A549 (cell line): ENCODE results near the gene EGFL7. TPM values are rescaled to one million over a fixed set of nuclear protein-coding genes. Genes with fewer than 3 reads are reported as not detected.
A peak's percentile ranks its signal among the peaks of the same experiment; 100 is the strongest.

Experiments
- ATAC-seq, 2 experiments: fragments of 200-7000 bp in 1 of 2; fragments of >200 bp in 1 of 2; cut with Nextera tagmentation in 1 of 2; cut with Tn5 transposase in 1 of 2; 3 replicates each; pipeline versions ENCODE4 v1.8.0 to v1.9.1; 2018 to 2020; ENCODE audit warnings: mild to moderate bottlenecking in 1 of 2, moderate library complexity in 1 of 2
- CTCF ChIA-PET: fragments of 300-600 bp; sonication (Branson Sonifier 250); formaldehyde crosslinking; extraction: SDS; loops from one replicate; lab custom pipeline; 2021; ENCODE audit warnings: antibody characterized with exemption, inconsistent platforms; lab: Yijun Ruan, JAX
- POLR2A ChIA-PET: fragments of 350-600 bp; formaldehyde crosslinking; extraction: SDS; loops from one replicate; lab custom pipeline; 2021; ENCODE audit warnings: antibody characterized with exemption, inconsistent platforms; lab: Yijun Ruan, JAX
- DNase-seq, 2 experiments: peaks; one replicate each; pipeline versions ENCODE4 v3.0.0 to v3.0.0-alpha.2; 2011 to 2016; ENCODE audit warnings: low read depth in 1 of 2, low spot score in 1 of 2
- FAIRE-seq: peaks from 2 replicates; lab custom pipeline; 2011; peaks lifted over from hg19 to GRCh38; lab: Jason Lieb, UNC
- H3K27ac ChIP-seq, 2 experiments: fragments of >200 bp; sonication (Bioruptor Twin); formaldehyde crosslinking; 3 replicates each; pipeline ENCODE4 v1.5.1; 2016 to 2017
- H3K4me1 ChIP-seq: fragments of >200 bp; sonication (Bioruptor Twin); formaldehyde crosslinking; 3 replicates; pipeline ENCODE4 v1.6.1; 2016
- H3K4me2 ChIP-seq: fragments of >200 bp; sonication (Bioruptor Twin); formaldehyde crosslinking; 3 replicates; pipeline ENCODE4 v1.6.1; 2016
- H3K4me3 ChIP-seq: fragments of >200 bp; sonication (Bioruptor Twin); formaldehyde crosslinking; 3 replicates; pipeline ENCODE4 v1.5.1; 2016
- H3K9me3 ChIP-seq: fragments of >200 bp; sonication (Bioruptor Twin); formaldehyde crosslinking; 3 replicates; pipeline ENCODE4 v1.6.1; 2016
- CHD4 ChIP-seq: fragments of 200-600 bp; sonication (generic); IDR thresholded peaks from 2 replicates; pipeline ENCODE4 v1.6.1; 2016; ENCODE audit warnings: antibody characterized with exemption, mild to moderate bottlenecking, borderline replicate concordance
- CTCF ChIP-seq: fragments of >200 bp; sonication (Bioruptor Twin); formaldehyde crosslinking; IDR thresholded peaks from 3 replicates; pipeline ENCODE4 v1.5.1; 2016
- EHF ChIP-seq: fragments of 250-450 bp; sonication (Bioruptor Pico); IDR thresholded peaks from 2 replicates; pipeline ENCODE4 v1.5.0; 2020; ENCODE audit warnings: mild to moderate bottlenecking
- EHMT2 ChIP-seq: fragments of 200-600 bp; sonication (generic); IDR thresholded peaks from 2 replicates; pipeline ENCODE4 v1.6.1; 2016; ENCODE audit warnings: antibody characterized with exemption, low read depth, mild to moderate bottlenecking, moderate library complexity
- ELK1 ChIP-seq: fragments of 150-350 bp; IDR thresholded peaks from 2 replicates; pipeline ENCODE4 v1.6.1; 2014; ENCODE audit warnings: low read depth, mild to moderate bottlenecking, low read length
- GATA3 ChIP-seq: IDR thresholded peaks from 2 replicates; pipeline ENCODE4 v1.6.1; 2012; ENCODE audit warnings: borderline replicate concordance
- HDAC2 ChIP-seq: fragments of 200-600 bp; sonication (generic); IDR thresholded peaks from 2 replicates; pipeline ENCODE4 v1.6.1; 2016
- HOXB5 ChIP-seq: fragments of 250-450 bp; sonication (Bioruptor Pico); IDR thresholded peaks from 2 replicates; pipeline ENCODE4 v1.5.0; 2020; ENCODE audit warnings: mild to moderate bottlenecking, moderate library complexity
- KDM5A ChIP-seq: fragments of 200-600 bp; sonication (generic); IDR thresholded peaks from 2 replicates; pipeline ENCODE4 v1.6.1; 2016; ENCODE audit warnings: antibody characterized with exemption, mild to moderate bottlenecking
- MAZ ChIP-seq: fragments of 150-350 bp; IDR thresholded peaks from 2 replicates; pipeline ENCODE4 v1.6.1; 2014; ENCODE audit warnings: antibody characterized with exemption, low read depth, low read length, borderline replicate concordance
- MYC ChIP-seq: IDR thresholded peaks from 2 replicates; pipeline ENCODE4 v1.6.1; 2012; ENCODE audit warnings: mild to moderate bottlenecking, inconsistent platforms, low read length, improper control_type of control experiment, borderline replicate concordance
- NR3C1 ChIP-seq: fragments of >200 bp; sonication (Bioruptor Twin); formaldehyde crosslinking; IDR thresholded peaks from 3 replicates; pipeline ENCODE4 v1.6.1; 2017
- POLR2AphosphoS2 ChIP-seq: conservative IDR thresholded peaks from 2 replicates; pipeline ENCODE4 v1.6.1; 2012; ENCODE audit warnings: low read length, improper control_type of control experiment, inconsistent platforms
- RARB ChIP-seq: fragments of 250-450 bp; sonication (Bioruptor Pico); IDR thresholded peaks from 2 replicates; pipeline ENCODE4 v1.8.0; 2021; ENCODE audit warnings: mild to moderate bottlenecking, moderate library complexity
- RFX5 ChIP-seq: fragments of 450-650 bp; IDR thresholded peaks from 2 replicates; pipeline ENCODE4 v1.7.1; 2014; ENCODE audit warnings: antibody characterized with exemption, mild to moderate bottlenecking, moderate library complexity
- RNF2 ChIP-seq: fragments of 200-600 bp; sonication (generic); IDR thresholded peaks from 2 replicates; pipeline ENCODE4 v1.6.1; 2016; ENCODE audit warnings: low read depth, mild to moderate bottlenecking, antibody characterized with exemption, moderate library complexity, borderline replicate concordance
- SMC3 ChIP-seq: fragments of >200 bp; sonication (Bioruptor Twin); formaldehyde crosslinking; IDR thresholded peaks from 3 replicates; pipeline ENCODE4 v1.6.1; 2018; ENCODE audit warnings: inconsistent platforms
- SREBF2 ChIP-seq: fragments of 450-650 bp; IDR thresholded peaks from 2 replicates; pipeline ENCODE4 v1.6.1; 2014; ENCODE audit warnings: mild to moderate bottlenecking, moderate library complexity
- ZC3H11A ChIP-seq: fragments of 450-650 bp; IDR thresholded peaks from 2 replicates; pipeline ENCODE4 v1.6.1; 2014; ENCODE audit warnings: antibody characterized with exemption, mild to moderate bottlenecking
- ZNF302 ChIP-seq: fragments of 250-450 bp; sonication (Bioruptor Pico); IDR thresholded peaks from 2 replicates; pipeline ENCODE4 v1.9.0; 2021; ENCODE audit warnings: inconsistent platforms, mild to moderate bottlenecking, moderate library complexity
- WGBS: methylation state at CpG from one replicate; pipeline ENCODE4 v1.1.6; 2017; ENCODE audit errors: missing lambda C conversion rate; 5-methylcytosine and 5-hydroxymethylcytosine counted together
- polyA plus RNA-seq, 4 experiments: library from polyadenylated mRNA; depleted of rRNA in 3 of 4; stranded (reverse); fragments of >200 nt; fragmentation: RNase III in 1 of 4; extraction: RNeasy Plus Mini Kit Qiagen cat#74134 plus additional on column Dnase treatment in 1 of 4; gene quantifications; 2 replicates in 3 of 4; 3 replicates in 1 of 4; pipeline ENCODE4 v1.2.3, GENCODE V29; 2011 to 2017
- TF ChIP-seq, protein P1 (sequence below): IDR thresholded peaks from 2 replicates; pipeline ENCODE4 v1.6.1; 2012
- TF ChIP-seq, protein P2 (sequence below): fragments of 250-450 bp; sonication (Bioruptor Pico); IDR thresholded peaks from 2 replicates; pipeline ENCODE4 v1.5.0; 2020; ENCODE audit warnings: low read depth, mild to moderate bottlenecking, moderate library complexity
- TF ChIP-seq, protein P3 (sequence below): fragments of 200-600 bp; sonication (generic); IDR thresholded peaks from 2 replicates; pipeline ENCODE4 v1.6.1; 2016; ENCODE audit warnings: antibody characterized with exemption, mild to moderate bottlenecking, moderate library complexity

EGFL7 gene
- polyA plus RNA-seq, 2 of the 4 experiments (the other 2 are of a cell fraction), result 19.9 to 34.4 TPM

GRCh38 chr9:136615631-136616306 lies 46.9 kb upstream of the EGFL7 start:
- Histone ChIP-seq H3K27ac (peak overlapping the region in 1 of 2 experiments; percentile 0; a peak in 2 of 6 replicates), H3K9me3 (no peaks in the 10 kb centered on the region), H3K4me3 (no peak overlapping the region), H3K4me1 (no peaks in the 10 kb centered on the region), H3K4me2 (no peak overlapping the region)
- TF ChIP-seq, protein P1, sequence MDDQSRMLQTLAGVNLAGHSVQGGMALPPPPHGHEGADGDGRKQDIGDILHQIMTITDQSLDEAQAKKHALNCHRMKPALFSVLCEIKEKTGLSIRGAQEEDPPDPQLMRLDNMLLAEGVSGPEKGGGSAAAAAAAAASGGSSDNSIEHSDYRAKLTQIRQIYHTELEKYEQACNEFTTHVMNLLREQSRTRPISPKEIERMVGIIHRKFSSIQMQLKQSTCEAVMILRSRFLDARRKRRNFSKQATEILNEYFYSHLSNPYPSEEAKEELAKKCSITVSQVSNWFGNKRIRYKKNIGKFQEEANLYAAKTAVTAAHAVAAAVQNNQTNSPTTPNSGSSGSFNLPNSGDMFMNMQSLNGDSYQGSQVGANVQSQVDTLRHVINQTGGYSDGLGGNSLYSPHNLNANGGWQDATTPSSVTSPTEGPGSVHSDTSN, result no peak
- TF ChIP-seq NR3C1, result no peak
- no peak for TF ChIP-seq CHD4
- TF ChIP-seq, protein P2, sequence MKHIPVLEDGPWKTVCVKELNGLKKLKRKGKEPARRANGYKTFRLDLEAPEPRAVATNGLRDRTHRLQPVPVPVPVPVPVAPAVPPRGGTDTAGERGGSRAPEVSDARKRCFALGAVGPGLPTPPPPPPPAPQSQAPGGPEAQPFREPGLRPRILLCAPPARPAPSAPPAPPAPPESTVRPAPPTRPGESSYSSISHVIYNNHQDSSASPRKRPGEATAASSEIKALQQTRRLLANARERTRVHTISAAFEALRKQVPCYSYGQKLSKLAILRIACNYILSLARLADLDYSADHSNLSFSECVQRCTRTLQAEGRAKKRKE (CRISPR knock-in tag), result no peak
- TF ChIP-seq POLR2AphosphoS2, result no peak
- TF ChIP-seq RARB (CRISPR knock-in tag), result no peak
- no peak for TF ChIP-seq EHMT2
- no peak for TF ChIP-seq EHF (CRISPR knock-in tag)
- TF ChIP-seq, protein P3, sequence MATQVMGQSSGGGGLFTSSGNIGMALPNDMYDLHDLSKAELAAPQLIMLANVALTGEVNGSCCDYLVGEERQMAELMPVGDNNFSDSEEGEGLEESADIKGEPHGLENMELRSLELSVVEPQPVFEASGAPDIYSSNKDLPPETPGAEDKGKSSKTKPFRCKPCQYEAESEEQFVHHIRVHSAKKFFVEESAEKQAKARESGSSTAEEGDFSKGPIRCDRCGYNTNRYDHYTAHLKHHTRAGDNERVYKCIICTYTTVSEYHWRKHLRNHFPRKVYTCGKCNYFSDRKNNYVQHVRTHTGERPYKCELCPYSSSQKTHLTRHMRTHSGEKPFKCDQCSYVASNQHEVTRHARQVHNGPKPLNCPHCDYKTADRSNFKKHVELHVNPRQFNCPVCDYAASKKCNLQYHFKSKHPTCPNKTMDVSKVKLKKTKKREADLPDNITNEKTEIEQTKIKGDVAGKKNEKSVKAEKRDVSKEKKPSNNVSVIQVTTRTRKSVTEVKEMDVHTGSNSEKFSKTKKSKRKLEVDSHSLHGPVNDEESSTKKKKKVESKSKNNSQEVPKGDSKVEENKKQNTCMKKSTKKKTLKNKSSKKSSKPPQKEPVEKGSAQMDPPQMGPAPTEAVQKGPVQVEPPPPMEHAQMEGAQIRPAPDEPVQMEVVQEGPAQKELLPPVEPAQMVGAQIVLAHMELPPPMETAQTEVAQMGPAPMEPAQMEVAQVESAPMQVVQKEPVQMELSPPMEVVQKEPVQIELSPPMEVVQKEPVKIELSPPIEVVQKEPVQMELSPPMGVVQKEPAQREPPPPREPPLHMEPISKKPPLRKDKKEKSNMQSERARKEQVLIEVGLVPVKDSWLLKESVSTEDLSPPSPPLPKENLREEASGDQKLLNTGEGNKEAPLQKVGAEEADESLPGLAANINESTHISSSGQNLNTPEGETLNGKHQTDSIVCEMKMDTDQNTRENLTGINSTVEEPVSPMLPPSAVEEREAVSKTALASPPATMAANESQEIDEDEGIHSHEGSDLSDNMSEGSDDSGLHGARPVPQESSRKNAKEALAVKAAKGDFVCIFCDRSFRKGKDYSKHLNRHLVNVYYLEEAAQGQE, result no peak
- no peak for TF ChIP-seq RFX5
- TF ChIP-seq ELK1, result no peak
- no peak for TF ChIP-seq CTCF
- TF ChIP-seq HDAC2, result no peak
- no peak for DNase-seq
- ATAC-seq, result peak; percentile 30 to 44; a peak in 4 of 6 replicates
- CTCF ChIA-PET, result interaction anchor here (2.8 to 8.8 kb wide), 2 partner anchors 9 to 128 kb away, joined by 8 to 101 read pairs; no protein-coding TSS in a partner anchor
- POLR2A ChIA-PET, result no interaction called here
- no peak for FAIRE-seq
- 70% methylated on average over 12 of the region's 17 CpGs for WGBS

- no peak overlapping the region for H3K27ac ChIP-seq
- CTCF ChIA-PET, result interaction anchor here (2.8 to 8.8 kb wide), 2 partner anchors 8 to 128 kb away, joined by 8 to 101 read pairs; no protein-coding TSS in a partner anchor
- H3K4me1 ChIP-seq, result no peaks in the 10 kb centered on the region
- H3K4me2 ChIP-seq, result no peak overlapping the region
- FAIRE-seq (no peak), ATAC-seq (no peak), DNase-seq (no peak)
- 61% methylated on average over 3 of the region's 12 CpGs for WGBS
- H3K4me3 ChIP-seq, result no peak overlapping the region
- no peaks in the 10 kb centered on the region for H3K9me3 ChIP-seq
- POLR2A ChIA-PET, result interaction anchor here (0.5 kb wide), 1 partner anchor 70 kb away, joined by 4 read pairs; the partner anchor contains the start of gene NOTCH1
- TF ChIP-seq SREBF2 (no peak), ZNF302 (no peak), SMC3 (no peak), HOXB5 (no peak), GATA3 (no peak), ZC3H11A (no peak), KDM5A (no peak), RFX5 (no peak), MAZ (no peak), RNF2 (no peak), MYC (no peak)
- TF ChIP-seq, protein P3, result no peak
Observed at GRCh38 chr9:136616307-136616635, 46.4 kb upstream of the EGFL7 start.
